T-helper 2 cell (primary cell): ENCODE data around the gene HSF2BP.
"Not testable (repeated sequence)": the region's sequence is repeated elsewhere in the genome, so short reads cannot be mapped to it uniquely, and the experiment has no call there.

Source experiments
- DNase-seq, 5 experiments: peaks; one replicate each; pipeline versions ENCODE4 v3.0.0 to v3.0.0-alpha.2; 2012 to 2022

HSF2BP gene

DNA sequence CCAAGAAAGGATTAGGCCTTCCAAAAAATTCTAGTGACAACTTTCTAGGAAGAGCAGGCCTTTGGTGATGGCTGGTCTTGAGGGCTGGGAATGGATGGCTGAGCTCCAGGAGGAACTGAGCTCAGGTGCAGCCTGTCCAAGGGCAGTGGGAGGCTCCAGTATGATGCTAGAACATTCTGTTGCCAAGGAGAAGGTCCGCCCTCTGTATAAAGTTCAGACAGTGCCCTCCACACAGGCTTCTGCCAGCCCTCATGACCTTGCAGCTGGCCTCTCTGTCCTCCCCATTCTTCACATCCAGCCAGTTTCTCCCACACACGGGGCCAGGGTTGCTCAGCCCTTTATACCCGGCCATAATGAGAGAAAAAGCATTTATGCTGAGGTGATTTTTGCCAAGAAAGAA, 146.3 kb downstream of the HSF2BP start:
- DNase-seq, result not testable (repeated sequence)

DNA sequence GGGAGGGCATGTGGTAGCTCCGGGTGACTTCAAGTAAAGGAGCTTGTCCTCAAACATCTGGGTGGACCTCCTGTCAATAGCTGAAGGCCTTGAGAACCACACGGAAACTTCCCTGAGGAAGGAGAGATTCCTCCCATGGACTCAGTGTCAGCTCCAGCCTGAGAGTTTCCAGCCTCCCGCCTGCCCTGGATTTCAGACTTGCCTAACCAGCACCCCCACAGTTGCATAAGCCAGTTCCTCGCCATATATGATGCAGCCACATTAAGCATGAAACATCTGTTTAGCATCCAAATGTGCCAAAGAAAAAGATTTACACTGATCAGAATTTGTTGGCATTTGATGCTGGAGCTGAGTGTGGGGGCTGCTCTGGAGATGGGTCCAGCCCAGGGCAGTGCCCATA, 148.1 kb downstream of the HSF2BP start:
- DNase-seq, result not testable (repeated sequence)

DNA sequence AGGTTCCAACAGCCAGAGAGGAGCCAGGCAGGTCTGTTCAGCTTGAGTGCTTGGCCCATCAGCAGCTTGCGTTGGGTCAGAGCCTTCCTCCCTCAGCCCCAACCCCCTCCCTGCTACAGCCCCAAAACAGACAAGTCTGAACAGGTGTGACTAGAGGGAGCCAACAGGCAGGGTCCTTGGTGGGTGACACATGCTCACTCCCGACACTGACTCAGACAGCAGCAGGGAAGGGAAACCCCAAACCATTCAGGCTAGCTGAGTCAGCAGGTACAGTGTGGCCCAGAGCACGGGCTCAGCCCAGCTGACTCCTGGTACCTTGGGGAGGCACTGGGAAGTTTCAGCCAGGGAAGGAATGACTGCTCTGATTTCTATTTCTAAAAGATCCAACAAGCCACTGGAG, 148.6 kb downstream of the HSF2BP start:
- DNase-seq, result not testable (repeated sequence)

DNA sequence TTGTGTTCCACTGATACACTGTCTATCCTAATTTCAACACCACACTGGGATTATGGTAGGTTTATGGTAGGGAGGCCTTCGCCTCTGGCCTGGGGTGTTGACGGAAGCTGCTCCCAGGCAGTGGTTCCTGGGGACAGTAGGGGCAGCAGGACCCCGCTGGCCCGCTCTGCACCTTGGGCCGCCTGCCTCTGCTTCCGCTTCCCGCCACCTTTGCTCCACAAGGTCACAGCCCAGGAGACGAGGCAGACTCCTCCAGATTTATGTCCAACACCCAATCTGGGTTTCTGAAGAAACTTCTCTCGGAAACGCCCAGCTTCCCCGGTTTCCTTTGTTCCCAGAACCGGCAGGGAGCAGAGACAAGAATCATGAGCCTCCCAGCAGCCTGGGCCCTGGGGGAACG, 155.4 kb downstream of the HSF2BP start:
- DNase-seq, result not testable (repeated sequence)

DNA sequence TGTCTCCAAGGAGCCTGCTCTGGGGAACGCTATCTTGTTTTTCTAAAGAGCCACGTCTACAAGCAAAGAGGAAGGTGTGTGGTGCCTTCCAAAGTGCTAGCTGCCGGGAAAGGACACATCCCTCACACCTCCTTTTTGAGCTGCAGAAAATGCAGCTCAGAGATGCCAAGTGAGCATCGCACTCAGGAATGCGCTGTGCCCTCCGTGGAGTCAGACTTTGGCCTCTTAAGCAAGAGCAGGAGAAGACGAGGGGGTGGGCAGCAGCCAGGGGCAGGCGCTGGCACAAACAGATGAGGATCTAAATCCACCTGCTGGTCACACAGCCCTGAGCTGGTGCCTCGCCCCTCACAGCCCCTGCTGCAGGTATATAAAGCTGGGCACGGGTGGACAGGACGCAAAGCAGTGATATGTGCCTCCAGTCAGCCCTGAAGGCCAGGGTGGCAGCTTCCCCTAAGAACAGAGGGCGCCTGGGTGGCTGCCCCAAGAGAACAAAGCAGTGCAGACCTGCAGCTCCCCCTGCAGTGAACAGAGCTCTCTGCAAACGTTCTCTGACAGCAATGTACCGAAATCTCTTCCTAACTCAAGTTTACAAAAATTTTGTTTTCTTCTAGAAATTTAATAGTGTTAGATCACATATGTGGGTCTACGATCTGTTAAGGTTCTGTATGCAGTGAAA, 156.1 kb downstream of the HSF2BP start:
- DNase-seq, result not testable (repeated sequence)

DNA sequence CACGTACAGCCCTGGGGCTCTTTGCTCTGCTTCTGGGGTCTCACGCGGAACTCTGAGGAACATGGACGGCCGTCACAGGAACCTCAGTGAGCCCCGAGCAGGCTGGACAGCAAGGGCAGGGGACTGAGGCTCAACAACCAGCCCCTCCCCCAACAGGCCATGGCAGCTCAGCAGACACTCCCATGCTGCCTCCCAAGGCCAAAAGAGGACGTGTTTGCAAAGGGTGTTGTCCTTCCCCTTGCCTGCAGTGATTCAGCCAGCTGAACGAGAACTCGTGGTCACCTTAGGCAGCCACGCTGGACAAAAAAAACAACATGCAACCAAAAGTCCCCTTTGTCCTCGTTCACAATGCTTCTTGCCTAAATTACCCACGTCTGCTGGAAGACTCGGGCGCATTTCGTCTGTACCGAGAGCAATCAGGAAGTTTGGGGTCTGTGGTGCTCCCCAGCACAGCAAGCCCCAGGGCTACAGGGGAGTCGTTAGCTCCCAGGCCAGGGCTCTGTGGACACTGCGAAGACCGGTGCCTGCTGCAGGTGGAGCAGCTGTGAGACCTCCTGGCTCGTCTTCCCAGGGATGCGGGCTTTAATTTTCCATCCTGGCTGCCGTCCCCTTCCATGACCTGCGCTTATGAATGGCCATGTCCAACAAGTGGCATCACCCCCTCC, 156.7 kb downstream of the HSF2BP start:
- DNase-seq, result not testable (repeated sequence)

DNA sequence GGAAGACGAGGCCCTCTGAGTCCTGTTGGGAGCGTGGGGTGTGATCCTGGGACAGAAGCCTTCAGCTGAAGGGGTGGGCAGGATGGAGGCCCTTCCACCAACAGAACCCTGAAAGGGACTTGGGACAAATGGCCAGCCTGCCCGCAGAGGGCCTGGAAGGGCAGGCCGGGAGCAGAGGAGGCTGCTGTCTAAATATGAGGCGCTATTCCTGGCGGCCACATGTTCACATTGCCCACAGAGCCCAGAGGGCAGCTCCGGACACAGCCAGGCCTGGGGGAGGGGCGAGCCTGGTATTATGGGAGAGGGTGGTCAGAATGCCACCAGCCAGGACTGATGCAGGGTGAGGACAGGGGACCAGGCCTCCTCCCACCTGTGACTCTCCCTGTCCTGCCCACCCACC, 160.4 kb downstream of the HSF2BP start:
- not testable (repeated sequence) for DNase-seq

DNA sequence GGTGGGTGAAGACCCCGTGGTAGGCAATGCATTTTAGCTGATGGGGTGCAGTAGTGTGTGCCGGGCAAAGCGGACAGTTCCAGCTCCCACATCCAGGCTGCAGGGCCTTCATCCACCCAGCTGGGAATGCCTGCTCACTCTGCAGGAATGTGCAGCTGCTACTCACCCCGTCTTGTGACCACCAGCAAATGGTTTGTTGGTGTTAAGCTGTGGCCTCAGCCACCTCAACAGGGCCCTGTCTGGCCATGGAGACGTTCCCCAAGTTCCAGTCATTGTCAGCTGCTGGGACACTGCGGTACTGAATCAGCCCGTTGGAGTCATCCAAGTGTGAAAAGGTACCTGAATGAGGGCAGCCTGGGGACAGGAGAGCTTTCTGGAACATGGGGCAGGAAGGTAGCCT, 161.2 kb downstream of the HSF2BP start:
- DNase-seq, result not testable (repeated sequence)

DNA sequence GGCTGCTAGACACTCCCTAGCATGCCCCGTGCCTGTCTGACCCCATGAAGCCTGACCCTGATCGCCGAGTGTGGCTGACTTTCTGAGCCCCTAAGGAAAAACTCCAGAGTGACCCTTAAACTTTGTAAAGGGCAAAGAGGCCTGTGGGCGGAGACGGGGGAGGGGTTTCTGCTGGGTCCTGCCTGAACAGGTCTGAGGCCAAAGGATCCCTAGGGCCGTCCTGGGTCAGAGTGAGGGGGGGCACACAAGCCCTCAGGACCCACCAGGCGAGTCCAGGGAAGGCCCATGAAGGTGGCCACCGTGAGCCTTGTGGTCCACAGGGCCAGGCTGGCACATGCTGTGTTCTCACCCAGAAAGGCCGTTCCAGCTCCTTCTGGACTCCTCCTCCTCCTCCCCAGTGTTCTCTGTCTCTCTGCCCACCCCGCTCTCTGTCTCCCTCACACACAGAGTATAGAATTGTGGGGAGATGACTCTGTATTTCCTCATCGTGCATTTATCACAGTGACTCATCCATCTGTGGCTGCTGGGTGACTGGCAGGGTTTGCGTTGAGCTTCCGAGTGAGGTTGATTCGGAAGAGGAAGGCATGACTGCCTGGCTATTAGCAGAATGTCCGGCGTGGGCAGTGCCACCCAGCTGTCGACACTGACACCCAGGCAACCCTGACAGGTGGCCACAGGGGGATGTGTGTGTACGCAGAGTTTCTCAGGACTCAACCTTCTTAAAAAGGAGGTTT, 164.8 kb downstream of the HSF2BP start:
- DNase-seq, result not testable (repeated sequence)

DNA sequence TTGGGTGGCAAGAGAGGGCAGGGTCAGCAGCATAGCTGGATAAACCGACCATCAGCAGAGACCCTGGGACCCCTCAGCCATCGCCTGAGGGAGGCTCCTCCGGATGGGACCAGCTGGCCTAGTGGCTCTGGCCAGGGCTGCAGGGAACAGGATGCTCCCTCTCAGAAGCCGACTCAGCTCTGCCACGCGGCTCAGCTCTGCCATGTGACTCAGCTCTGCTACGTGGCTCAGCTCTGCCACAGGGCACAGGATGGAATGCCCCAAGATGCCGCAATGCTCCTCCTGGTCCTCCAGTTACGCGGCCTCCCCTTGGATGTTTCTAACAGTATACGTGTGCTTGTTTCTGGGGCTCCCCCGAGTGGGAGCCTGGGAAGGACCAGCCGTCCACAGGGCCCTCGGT, 165.8 kb downstream of the HSF2BP start:
- DNase-seq, result not testable (repeated sequence)

DNA sequence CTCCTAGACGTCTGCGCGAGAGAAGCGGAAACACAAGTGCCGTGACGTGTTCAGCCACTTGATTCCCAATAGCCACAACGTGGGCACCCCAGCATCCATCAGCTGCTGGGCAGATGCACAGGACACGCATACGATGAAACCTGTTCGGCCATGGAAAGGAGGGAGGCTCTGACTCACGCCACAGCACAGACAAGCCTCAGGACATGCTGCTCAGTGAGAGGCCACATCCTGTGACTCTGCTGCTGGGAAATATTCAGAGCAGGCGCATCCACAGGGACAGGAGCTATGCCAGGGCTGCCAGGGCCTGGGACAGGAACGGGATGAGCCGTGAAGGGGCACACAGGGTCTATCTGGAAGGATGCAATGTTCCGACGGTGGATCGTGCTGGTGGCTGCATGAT, 171.1 kb downstream of the HSF2BP start:
- DNase-seq, result not testable (repeated sequence)

DNA sequence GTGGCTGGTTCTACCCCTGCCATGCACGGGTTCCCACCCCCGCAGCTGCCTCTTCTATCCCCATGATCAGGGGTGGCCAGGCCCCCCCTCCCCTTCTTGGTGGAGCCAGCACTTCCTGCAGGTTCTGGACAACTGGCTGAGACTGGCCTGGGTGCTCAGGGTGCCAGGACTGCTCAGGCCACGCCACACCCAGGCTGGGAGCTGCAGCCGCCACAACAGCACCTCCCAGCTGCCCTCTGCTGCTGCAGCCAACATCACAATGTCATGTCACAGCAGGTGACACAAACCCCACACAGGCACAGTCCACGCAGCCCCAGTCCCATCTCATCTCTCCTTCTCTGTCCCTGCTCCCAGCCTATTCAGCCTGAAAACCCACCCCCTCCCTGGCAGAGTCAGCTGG, 173.2 kb downstream of the HSF2BP start:
- DNase-seq, result not testable (repeated sequence)

DNA sequence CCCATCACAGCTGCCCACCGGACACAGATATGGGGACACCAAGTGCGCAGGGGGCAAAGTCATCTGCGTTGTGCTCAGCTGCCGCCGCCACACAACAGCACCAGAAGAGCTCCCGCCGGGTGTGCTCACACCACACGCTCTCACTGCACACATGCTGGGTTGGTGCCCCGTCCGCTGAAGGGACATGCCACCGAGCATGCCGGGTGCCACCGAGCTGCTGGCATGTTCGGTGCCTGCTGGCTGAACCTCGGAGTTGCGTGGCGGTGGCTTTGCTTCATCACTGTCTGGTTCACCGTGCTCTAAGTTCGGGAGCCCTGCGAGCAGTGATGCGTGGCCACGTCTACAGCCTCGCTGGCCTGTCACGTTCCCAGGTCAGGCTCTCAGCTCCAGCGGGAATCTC, 174.3 kb downstream of the HSF2BP start:
- DNase-seq, result not testable (repeated sequence)

DNA sequence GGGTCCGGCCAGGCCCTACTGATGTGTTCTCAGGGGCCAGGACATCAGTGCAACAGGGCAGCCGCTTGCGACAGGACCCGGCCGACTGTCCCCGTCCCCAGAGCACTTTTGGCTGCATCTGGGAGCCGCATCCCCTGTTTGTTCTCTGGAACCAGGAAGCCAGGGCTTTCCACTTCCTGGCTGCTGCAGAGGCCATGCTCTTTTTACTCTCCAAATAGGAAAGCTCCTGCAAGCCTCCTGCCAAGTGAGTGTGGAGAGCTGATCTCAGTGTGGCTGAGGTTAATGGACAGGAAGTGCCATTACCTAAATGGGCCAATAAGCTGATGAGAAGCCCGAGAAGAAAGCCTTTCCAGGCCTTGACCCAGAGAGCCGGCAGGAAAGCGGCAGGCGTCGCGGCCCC, 180.1 kb downstream of the HSF2BP start:
- not testable (repeated sequence) for DNase-seq
